ENCODE data around the gene PHF2.
"Not testable (repeated sequence)": the region's sequence is repeated elsewhere in the genome, so short reads cannot be mapped to it uniquely, and the experiment has no call there.

Gene PHF2

GRCh38 chr9:93665128-93665636, 88.8 kb downstream of the PHF2 start:
- 95% methylated on average over 9 of the region's 9 CpGs for WGBS

GRCh38 chr9:93665637-93666438, 89.5 kb downstream of the PHF2 start:
- Histone ChIP-seq H3K4me3 (ENCODE audit: low read length) (no peak overlapping the region), H3K27me3 (ENCODE audit: insufficient read depth, low read length) (no peaks in the 10 kb centered on the region), H3K36me3 (ENCODE audit: insufficient read depth, low read length) (peaks cover 5% of the 10 kb centered on the region; the same call in 1 of the 2 replicates), H3K4me1 (ENCODE audit: insufficient read depth, low read length) (no peaks in the 10 kb centered on the region; the same call in 1 of the 2 replicates), H3K9me3 (ENCODE audit: insufficient read depth, low read depth, low read length) (no peaks in the 10 kb centered on the region), H3K27ac (ENCODE audit: low read depth, low read length) (no peak overlapping the region), H3K9ac (ENCODE audit: low read depth, low read length) (no peak overlapping the region)
- WGBS = 95% methylated on average over 27 of the region's 27 CpGs

More at GRCh38 chr9:93665128-93665636, 88.8 kb downstream of the PHF2 start:
- Histone ChIP-seq H3K9me3 (ENCODE audit: insufficient read depth, low read depth, low read length) (no peaks in the 10 kb centered on the region), H3K27me3 (ENCODE audit: insufficient read depth, low read length) (no peaks in the 10 kb centered on the region), H3K36me3 (ENCODE audit: insufficient read depth, low read length) (peaks cover 5% of the 10 kb centered on the region; the same call in 1 of the 2 replicates), H3K9ac (ENCODE audit: low read depth, low read length) (no peak overlapping the region), H3K4me3 (ENCODE audit: low read length) (no peak overlapping the region), H3K27ac (ENCODE audit: low read depth, low read length) (no peak overlapping the region), H3K4me1 (ENCODE audit: insufficient read depth, low read length) (no peaks in the 10 kb centered on the region; the same call in 1 of the 2 replicates)

- H3K27ac ChIP-seq (ENCODE audit: low read depth, low read length); H3K9ac ChIP-seq (ENCODE audit: low read depth, low read length); H3K4me3 ChIP-seq (ENCODE audit: low read length); H3K27me3 ChIP-seq (ENCODE audit: insufficient read depth, low read length); H3K4me1 ChIP-seq (ENCODE audit: insufficient read depth, low read length); H3K36me3 ChIP-seq (ENCODE audit: insufficient read depth, low read length); H3K9me3 ChIP-seq (ENCODE audit: insufficient read depth, low read depth, low read length): not testable (repeated sequence)
- WGBS = 94% methylated on average over 6 of the region's 6 CpGs
Measured at GRCh38 chr9:93666439-93666784, 90.0 kb downstream of the PHF2 start.

- 97% methylated on average over 18 of the region's 18 CpGs for WGBS
- no peaks in the 10 kb centered on the region for H3K27me3 ChIP-seq (ENCODE audit: insufficient read depth, low read length)
- H3K4me1 ChIP-seq (ENCODE audit: insufficient read depth, low read length) = no peaks in the 10 kb centered on the region; the same call in 1 of the 2 replicates
- peaks cover 5% of the 10 kb centered on the region; the same call in 1 of the 2 replicates for H3K36me3 ChIP-seq (ENCODE audit: insufficient read depth, low read length)
- H3K27ac ChIP-seq (ENCODE audit: low read depth, low read length) = no peak overlapping the region
- no peak overlapping the region for H3K9ac ChIP-seq (ENCODE audit: low read depth, low read length)
- no peak overlapping the region for H3K4me3 ChIP-seq (ENCODE audit: low read length)
- no peaks in the 10 kb centered on the region for H3K9me3 ChIP-seq (ENCODE audit: insufficient read depth, low read depth, low read length)
Measured at GRCh38 chr9:93667006-93667405, 90.6 kb downstream of the PHF2 start.

GRCh38 chr9:93667627-93668026, 91.2 kb downstream of the PHF2 start:
- Histone ChIP-seq H3K27me3 (ENCODE audit: insufficient read depth, low read length) (no peaks in the 10 kb centered on the region), H3K9me3 (ENCODE audit: insufficient read depth, low read depth, low read length) (no peaks in the 10 kb centered on the region), H3K9ac (ENCODE audit: low read depth, low read length) (no peak overlapping the region), H3K4me1 (ENCODE audit: insufficient read depth, low read length) (no peaks in the 10 kb centered on the region; the same call in 1 of the 2 replicates), H3K36me3 (ENCODE audit: insufficient read depth, low read length) (peaks cover 5% of the 10 kb centered on the region; the same call in 1 of the 2 replicates), H3K4me3 (ENCODE audit: low read length) (no peak overlapping the region), H3K27ac (ENCODE audit: low read depth, low read length) (no peak overlapping the region)
- 86% methylated on average over 4 of the region's 4 CpGs for WGBS

GRCh38 chr9:93668261-93668871, 92.0 kb downstream of the PHF2 start:
- Histone ChIP-seq H3K36me3 (ENCODE audit: insufficient read depth, low read length) (peaks cover 4% of the 10 kb centered on the region; the same call in 1 of the 2 replicates), H3K9ac (ENCODE audit: low read depth, low read length) (no peak overlapping the region), H3K27ac (ENCODE audit: low read depth, low read length) (no peak overlapping the region), H3K9me3 (ENCODE audit: insufficient read depth, low read depth, low read length) (no peaks in the 10 kb centered on the region), H3K4me1 (ENCODE audit: insufficient read depth, low read length) (no peaks in the 10 kb centered on the region; the same call in 1 of the 2 replicates), H3K4me3 (ENCODE audit: low read length) (no peak overlapping the region), H3K27me3 (ENCODE audit: insufficient read depth, low read length) (no peaks in the 10 kb centered on the region)
- WGBS = 83% methylated on average over 12 of the region's 12 CpGs

- H3K27ac ChIP-seq (ENCODE audit: low read depth, low read length) = no peak overlapping the region
- H3K27me3 ChIP-seq (ENCODE audit: insufficient read depth, low read length) = no peaks in the 10 kb centered on the region
- no peaks in the 10 kb centered on the region; the same call in 1 of the 2 replicates for H3K4me1 ChIP-seq (ENCODE audit: insufficient read depth, low read length)
- H3K9ac ChIP-seq (ENCODE audit: low read depth, low read length) = no peak overlapping the region
- H3K9me3 ChIP-seq (ENCODE audit: insufficient read depth, low read depth, low read length) = no peaks in the 10 kb centered on the region
- H3K36me3 ChIP-seq (ENCODE audit: insufficient read depth, low read length) = 0 out of 2 replicates have a peak, but pooled peaks cover under 1% of the 10 kb centered on the region
- 90% methylated on average over 15 of the region's 15 CpGs for WGBS
- no peak overlapping the region for H3K4me3 ChIP-seq (ENCODE audit: low read length)
Measured at GRCh38 chr9:93669116-93669957, 93.0 kb downstream of the PHF2 start.

GRCh38 chr9:93669958-93670207, 93.5 kb downstream of the PHF2 start:
- Histone ChIP-seq H3K9ac (ENCODE audit: low read depth, low read length) (no peak overlapping the region), H3K4me3 (ENCODE audit: low read length) (no peak overlapping the region), H3K4me1 (ENCODE audit: insufficient read depth, low read length) (no peaks in the 10 kb centered on the region; the same call in 1 of the 2 replicates), H3K36me3 (ENCODE audit: insufficient read depth, low read length) (0 out of 2 replicates have a peak, but pooled peaks cover 3% of the 10 kb centered on the region), H3K9me3 (ENCODE audit: insufficient read depth, low read depth, low read length) (no peaks in the 10 kb centered on the region), H3K27me3 (ENCODE audit: insufficient read depth, low read length) (no peaks in the 10 kb centered on the region), H3K27ac (ENCODE audit: low read depth, low read length) (no peak overlapping the region)
- 87% methylated on average over 3 of the region's 3 CpGs for WGBS

GRCh38 chr9:93670208-93671019, 94.0 kb downstream of the PHF2 start:
- 91% methylated on average over 8 of the region's 8 CpGs for WGBS
- H3K9ac ChIP-seq (ENCODE audit: low read depth, low read length) = no peak overlapping the region
- no peaks in the 10 kb centered on the region for H3K27me3 ChIP-seq (ENCODE audit: insufficient read depth, low read length)
- no peak overlapping the region for H3K27ac ChIP-seq (ENCODE audit: low read depth, low read length)
- H3K4me3 ChIP-seq (ENCODE audit: low read length) = no peak overlapping the region
- H3K36me3 ChIP-seq (ENCODE audit: insufficient read depth, low read length) = 0 out of 2 replicates have a peak, but pooled peaks cover 3% of the 10 kb centered on the region
- no peaks in the 10 kb centered on the region; the same call in 1 of the 2 replicates for H3K4me1 ChIP-seq (ENCODE audit: insufficient read depth, low read length)
- H3K9me3 ChIP-seq (ENCODE audit: insufficient read depth, low read depth, low read length) = no peaks in the 10 kb centered on the region

- no peak overlapping the region for H3K9ac ChIP-seq (ENCODE audit: low read depth, low read length)
- H3K4me3 ChIP-seq (ENCODE audit: low read length) = no peak overlapping the region
- 95% methylated on average over 2 of the region's 2 CpGs for WGBS
- H3K4me1 ChIP-seq (ENCODE audit: insufficient read depth, low read length) = no peaks in the 10 kb centered on the region; the same call in 1 of the 2 replicates
- 0 out of 2 replicates have a peak, but pooled peaks cover 3% of the 10 kb centered on the region for H3K36me3 ChIP-seq (ENCODE audit: insufficient read depth, low read length)
- no peaks in the 10 kb centered on the region for H3K9me3 ChIP-seq (ENCODE audit: insufficient read depth, low read depth, low read length)
- H3K27ac ChIP-seq (ENCODE audit: low read depth, low read length) = no peak overlapping the region
- H3K27me3 ChIP-seq (ENCODE audit: insufficient read depth, low read length) = no peaks in the 10 kb centered on the region
Measured at GRCh38 chr9:93671020-93671338, 94.6 kb downstream of the PHF2 start.
